HFFc6 (cell line): ENCODE results near the gene GGCT. TPM values are rescaled to one million over a fixed set of nuclear protein-coding genes. Genes with fewer than 3 reads are reported as not detected.
"Not testable (repeated sequence)": the region's sequence is repeated elsewhere in the genome, so short reads cannot be mapped to it uniquely, and the experiment has no call there.

ENCODE experiments used
- DNase-seq: peaks from one replicate; pipeline ENCODE4 v3.0.0-alpha.2; 2018
- H3K27ac Mint-ChIP-seq: 2 replicates; pipeline ENCODE4 v1.8.0; 2020; ENCODE audit warnings: mild to moderate bottlenecking, mixed read lengths
- H3K27me3 Mint-ChIP-seq: 2 replicates; pipeline ENCODE4 v1.8.0; 2021; ENCODE audit warnings: mild to moderate bottlenecking, moderate library complexity, mixed read lengths; ENCODE audit not compliant: insufficient read depth
- H3K36me3 Mint-ChIP-seq: 2 replicates; pipeline ENCODE4 v1.8.0; 2021; ENCODE audit warnings: low read depth, mixed read lengths
- H3K4me1 Mint-ChIP-seq: 2 replicates; pipeline ENCODE4 v1.8.0; 2020; ENCODE audit warnings: low read depth, mixed read lengths
- H3K4me3 Mint-ChIP-seq: 2 replicates; pipeline ENCODE4 v1.8.0; 2020; ENCODE audit warnings: mild to moderate bottlenecking, moderate library complexity, mixed read lengths
- H3K9me3 Mint-ChIP-seq: 2 replicates; pipeline ENCODE4 v1.8.0; 2020; ENCODE audit warnings: mild to moderate bottlenecking, mixed read lengths
- CTCF ChIP-seq: fragments of 200-600 bp; sonication (generic); IDR thresholded peaks from 2 replicates; pipeline ENCODE4 v1.5.0; 2021; ENCODE audit warnings: antibody characterized with exemption, mild to moderate bottlenecking
- total RNA-seq, 6 experiments: library from RNA; stranded (reverse); fragmentation: NEBNext Ultra II Directional; extraction: Animal tissue kit (Norgen Biotek cat#: 25700); gene quantifications; 2 replicates in 1 of 6; 3 replicates in 5 of 6; pipeline ENCODE4 v1.2.3, GENCODE V29; 2021

The GGCT gene
- total RNA-seq, 6 experiments from 2014 or later: 16.1 to 25.6 (median 21.1) TPM

- Mint-ChIP-seq H3K27me3 (peaks cover 4% of the 10 kb centered on the region), H3K36me3 (no peaks in the 10 kb centered on the region), H3K4me3 (no peak overlapping the region), H3K27ac (no peak overlapping the region), H3K4me1 (peaks cover 7% of the 10 kb centered on the region), H3K9me3 (0 out of 2 replicates have a peak, but pooled peaks cover 6% of the 10 kb centered on the region)
- peak; percentile 25 for DNase-seq
- TF ChIP-seq CTCF: peak; percentile 88
Observed at GRCh38 chr7:30510124-30511075, 5.8 kb upstream of the GGCT start.

DNA sequence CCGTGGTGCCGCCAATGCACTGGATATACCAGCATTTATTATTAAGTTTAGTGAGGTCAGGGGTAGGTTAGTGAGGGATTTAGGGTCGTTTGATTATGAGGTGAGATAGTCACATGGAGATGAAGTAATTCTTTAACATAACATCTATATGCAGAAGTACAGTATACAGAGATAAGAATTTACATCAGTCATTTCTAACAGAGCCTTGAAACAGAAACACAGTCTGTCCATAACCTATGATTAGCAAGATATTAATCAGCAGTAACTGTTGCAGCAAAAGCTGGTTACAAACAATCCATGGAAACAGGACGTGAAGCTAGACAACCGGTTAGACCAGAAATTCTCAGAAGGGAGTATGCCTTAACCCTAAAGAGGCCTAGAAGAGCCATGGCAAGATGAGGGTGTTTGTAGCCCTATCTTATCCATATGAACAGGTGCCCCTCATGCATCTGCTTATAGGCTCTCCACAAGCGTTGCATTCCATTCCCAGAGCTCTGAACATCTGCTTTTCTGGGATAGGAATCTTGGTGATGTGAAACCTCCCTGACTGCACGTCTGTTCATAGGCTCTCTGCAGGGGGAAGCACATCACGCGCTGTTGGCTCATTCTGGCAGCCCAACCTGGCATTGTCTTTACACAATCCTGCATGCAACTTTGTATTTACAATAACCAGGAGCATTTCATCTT is 4.7 kb upstream of the GGCT start:
- not testable (repeated sequence) for H3K4me3 Mint-ChIP-seq, H3K27ac Mint-ChIP-seq, H3K36me3 Mint-ChIP-seq, H3K9me3 Mint-ChIP-seq, DNase-seq, H3K27me3 Mint-ChIP-seq
- peaks cover 14% of the 10 kb centered on the region for H3K4me1 Mint-ChIP-seq

DNA sequence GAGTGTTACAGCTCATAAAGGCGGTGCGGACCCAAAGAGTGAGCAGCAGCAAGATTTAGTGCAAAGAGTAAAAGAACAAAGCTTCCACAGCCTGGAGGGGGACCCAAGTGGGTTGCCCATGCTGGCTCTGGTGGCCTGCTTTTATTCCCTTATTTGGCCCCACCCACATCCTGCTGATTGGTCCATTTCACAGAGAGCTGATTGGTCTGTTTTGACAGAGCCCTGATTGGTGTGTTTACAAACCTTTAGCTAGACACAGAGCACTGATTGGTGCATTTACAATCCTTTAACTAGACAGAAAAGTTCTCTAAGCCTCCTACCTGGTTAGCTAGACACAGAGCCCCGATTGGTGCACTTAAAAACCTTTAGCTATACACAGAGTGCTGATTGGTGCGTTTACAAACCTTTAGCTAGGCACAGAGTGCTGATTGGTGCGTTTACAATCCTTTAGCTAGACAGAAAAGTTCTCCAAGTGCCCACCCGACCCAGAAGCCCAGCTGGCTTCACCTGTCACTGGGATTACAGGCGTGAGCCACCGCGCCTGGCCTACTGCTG is 2.8 kb upstream of the GGCT start:
- not testable (repeated sequence) for H3K4me3 Mint-ChIP-seq, DNase-seq, H3K27ac Mint-ChIP-seq, H3K9me3 Mint-ChIP-seq, H3K27me3 Mint-ChIP-seq, H3K36me3 Mint-ChIP-seq
- peaks cover 31% of the 10 kb centered on the region for H3K4me1 Mint-ChIP-seq

DNA sequence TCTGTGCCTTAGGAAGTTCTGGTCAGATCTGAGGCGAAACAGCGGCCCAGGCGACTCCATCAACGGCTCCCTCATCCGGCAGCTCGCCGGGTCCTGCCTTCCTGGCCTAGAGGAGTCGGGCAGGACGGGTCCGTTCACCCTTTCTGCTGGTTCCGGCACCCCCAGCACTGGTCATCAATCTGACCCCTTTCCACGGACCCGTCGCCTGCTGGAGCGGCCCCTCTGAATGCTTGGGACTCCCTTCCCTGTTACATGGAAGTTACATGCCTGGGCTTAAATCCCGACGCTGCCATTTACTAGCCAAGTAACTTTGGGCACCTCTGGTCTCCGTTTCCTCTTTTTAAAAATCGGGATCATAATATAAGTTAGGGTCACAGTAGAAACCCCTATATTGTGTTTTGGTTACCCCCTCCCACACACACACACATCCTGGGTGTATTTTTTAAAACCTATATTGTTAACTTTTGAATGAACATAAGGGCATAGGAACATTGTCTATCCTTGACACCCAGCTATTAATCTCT is 607 bp upstream of the GGCT start:
- H3K4me3 Mint-ChIP-seq: peak overlapping the region; percentile 90
- TF ChIP-seq CTCF: no peak
- H3K4me1 Mint-ChIP-seq: peaks cover 36% of the 10 kb centered on the region
- 0 out of 2 replicates have a peak, but pooled peaks cover 6% of the 10 kb centered on the region for H3K9me3 Mint-ChIP-seq
- H3K27me3 Mint-ChIP-seq: peaks cover 2% of the 10 kb centered on the region; the same call in 1 of the 2 replicates
- H3K36me3 Mint-ChIP-seq: 0 out of 2 replicates have a peak, but pooled peaks cover 4% of the 10 kb centered on the region
- H3K27ac Mint-ChIP-seq: peak overlapping the region; percentile 83
- DNase-seq: no peak

GRCh38 chr7:30503274-30504212 is 1.1 kb downstream of the GGCT start:
- no peak for DNase-seq
- TF ChIP-seq CTCF: no peak
- Mint-ChIP-seq H3K4me3 (peak overlapping the region; percentile 90), H3K36me3 (peaks cover 4% of the 10 kb centered on the region; the same call in 1 of the 2 replicates), H3K27me3 (peaks cover 2% of the 10 kb centered on the region; the same call in 1 of the 2 replicates), H3K9me3 (0 out of 2 replicates have a peak, but pooled peaks cover 6% of the 10 kb centered on the region), H3K4me1 (peaks cover 36% of the 10 kb centered on the region), H3K27ac (peak overlapping the region; percentile 74)
